Activated T-cell treated with anti-CD3 and anti-CD28 coated beads for 48 hours (primary cell): Measurements from ENCODE around the gene TINCR.

ENCODE experiments used
- DNase-seq: peaks from one replicate; pipeline ENCODE4 v3.0.0-alpha.2; 2020; ENCODE audit warnings: low read depth

The TINCR gene

DNA sequence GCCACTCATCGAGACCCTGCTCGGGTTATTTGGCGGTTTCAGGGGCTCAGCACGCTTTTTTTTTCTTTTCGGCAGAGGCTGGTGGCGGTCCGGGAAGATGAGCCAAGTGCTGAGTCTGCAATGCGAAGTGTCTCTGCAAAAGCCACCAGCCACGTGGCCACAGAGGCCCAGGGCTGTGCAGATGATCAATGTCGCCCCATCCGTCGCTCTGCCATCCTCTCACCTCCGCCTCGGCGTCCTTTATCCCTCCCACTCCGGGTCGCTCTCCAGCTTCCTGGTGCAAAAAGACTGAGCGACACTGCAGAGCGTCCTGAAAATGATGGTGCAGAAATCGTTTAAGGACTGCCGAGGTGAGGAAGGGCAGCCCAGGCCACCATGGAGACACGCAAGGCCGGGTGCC is 55.0 kb downstream of the TINCR start:
- DNase-seq: no peak
